ENCODE data around the gene PSMB7.
A peak's percentile ranks its signal among the peaks of the same experiment; 100 is the strongest.

Gene PSMB7

DNA sequence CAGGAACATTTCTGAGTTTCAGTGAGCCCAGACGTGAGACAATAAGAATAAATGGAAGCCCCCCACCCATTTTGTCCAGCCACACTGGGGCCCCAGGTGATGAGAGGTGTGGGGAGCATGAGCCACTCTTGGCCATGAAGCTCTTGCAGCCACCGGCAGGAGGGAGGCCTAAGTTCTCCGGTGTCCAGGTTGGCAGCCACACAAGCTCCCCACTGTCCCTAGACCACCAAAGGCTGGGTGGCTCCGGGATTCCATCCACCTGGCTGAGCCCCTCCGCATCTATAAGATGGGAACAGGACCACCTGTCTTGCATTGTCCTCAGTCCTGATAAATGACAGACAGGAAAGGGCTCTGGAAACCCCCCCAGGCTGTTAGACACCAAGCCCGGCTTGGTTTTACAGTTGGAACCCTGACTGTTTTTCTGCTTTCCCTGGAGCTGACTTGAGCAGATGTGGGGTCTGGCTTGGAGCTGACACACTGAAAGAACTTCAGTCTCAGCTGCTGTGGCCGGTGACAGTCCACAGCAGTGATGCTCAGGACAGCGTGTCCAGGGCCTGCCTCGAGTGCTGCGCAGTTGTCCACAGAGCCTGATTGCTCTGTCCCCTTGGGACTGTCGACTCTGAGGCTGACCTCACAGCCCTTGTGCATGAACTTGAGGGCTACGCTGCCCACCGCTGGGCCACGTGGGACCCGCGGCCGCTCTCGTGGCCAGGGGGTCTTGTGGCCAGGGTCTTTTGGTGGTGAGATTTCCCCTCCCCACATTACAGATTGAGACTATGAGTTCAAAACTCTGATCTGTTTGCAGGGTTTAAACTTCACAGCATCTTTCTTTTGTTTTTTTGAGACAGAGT, 74.8 kb downstream of the PSMB7 start:
- in situ Hi-C loops (cut with MboI; ENCODE audit: low pct_unique_long_range_greater_than_20kb, low sequenced_read_pairs), result no loop called here
- no peak for DNase-seq

DNA sequence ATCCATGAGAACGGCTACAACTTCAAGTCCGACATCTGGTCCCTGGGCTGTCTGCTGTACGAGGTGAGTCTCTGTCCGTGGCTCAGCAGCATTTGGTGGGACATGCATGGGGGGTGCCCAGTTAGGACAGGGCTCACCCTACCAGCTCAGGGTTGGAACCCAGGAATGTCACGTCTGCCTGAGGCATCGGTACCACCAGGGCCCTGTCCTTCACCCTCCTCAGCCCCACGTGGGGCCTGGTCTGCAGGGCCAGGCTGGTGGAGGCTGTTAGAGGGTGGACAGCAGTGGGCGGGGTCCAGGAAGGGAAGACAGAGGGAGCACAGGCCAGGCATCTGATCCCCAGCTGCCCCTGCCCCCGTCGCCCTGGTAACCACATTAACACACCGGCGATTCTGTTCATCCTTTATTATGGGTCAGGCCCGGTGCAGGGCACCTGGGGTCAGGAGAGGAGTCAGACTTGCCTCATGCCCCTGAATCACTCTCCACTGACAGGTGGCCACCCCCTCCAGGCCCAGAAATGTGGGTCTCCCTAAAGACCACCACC, 75.6 kb downstream of the PSMB7 start:
- in situ Hi-C loops (cut with MboI; ENCODE audit: low pct_unique_long_range_greater_than_20kb, low sequenced_read_pairs), result no loop called here
- DNase-seq, result no peak

DNA sequence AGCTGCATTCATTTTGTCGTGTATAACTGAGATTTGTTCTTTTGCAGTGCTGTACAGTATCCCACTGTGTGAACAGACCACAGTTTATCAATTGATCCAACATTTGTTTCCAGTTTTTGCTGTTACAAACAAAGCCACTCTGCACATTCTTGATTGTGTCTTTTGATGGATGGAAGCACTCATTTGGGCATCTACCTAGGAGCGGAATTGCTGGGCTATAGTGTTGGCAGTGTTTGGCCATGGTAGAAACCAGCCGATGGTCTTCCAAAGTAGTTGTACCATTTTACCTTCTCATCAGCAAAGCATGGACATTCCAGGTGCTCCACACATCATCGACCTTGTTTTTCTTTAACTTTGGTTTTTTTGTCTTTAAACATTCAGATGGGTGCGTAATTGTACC, 77.7 kb downstream of the PSMB7 start:
- no peak for DNase-seq
- in situ Hi-C loops (cut with MboI; ENCODE audit: low pct_unique_long_range_greater_than_20kb, low sequenced_read_pairs), result no loop called here

DNA sequence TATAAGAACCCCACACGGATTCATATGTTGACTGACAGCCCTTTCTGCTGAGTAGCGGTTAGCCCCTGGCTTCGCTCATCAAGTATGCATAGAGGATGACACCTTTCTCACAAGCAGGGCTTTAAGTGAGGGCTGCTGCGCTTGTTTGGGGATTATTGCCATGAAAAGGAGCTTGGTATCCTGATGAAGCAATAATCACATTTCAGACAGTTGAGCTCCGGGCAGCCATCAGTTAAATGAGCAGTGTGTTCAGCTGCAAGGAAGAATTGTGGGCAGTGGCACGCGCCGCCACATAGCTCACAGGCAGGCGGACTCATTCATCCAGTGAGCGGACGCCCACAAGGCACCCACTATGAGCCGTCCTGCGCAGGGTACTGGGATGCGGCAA, 79.9 kb downstream of the PSMB7 start:
- DNase-seq, result no peak
- in situ Hi-C loops (cut with MboI; ENCODE audit: low pct_unique_long_range_greater_than_20kb, low sequenced_read_pairs), result no loop called here

DNA sequence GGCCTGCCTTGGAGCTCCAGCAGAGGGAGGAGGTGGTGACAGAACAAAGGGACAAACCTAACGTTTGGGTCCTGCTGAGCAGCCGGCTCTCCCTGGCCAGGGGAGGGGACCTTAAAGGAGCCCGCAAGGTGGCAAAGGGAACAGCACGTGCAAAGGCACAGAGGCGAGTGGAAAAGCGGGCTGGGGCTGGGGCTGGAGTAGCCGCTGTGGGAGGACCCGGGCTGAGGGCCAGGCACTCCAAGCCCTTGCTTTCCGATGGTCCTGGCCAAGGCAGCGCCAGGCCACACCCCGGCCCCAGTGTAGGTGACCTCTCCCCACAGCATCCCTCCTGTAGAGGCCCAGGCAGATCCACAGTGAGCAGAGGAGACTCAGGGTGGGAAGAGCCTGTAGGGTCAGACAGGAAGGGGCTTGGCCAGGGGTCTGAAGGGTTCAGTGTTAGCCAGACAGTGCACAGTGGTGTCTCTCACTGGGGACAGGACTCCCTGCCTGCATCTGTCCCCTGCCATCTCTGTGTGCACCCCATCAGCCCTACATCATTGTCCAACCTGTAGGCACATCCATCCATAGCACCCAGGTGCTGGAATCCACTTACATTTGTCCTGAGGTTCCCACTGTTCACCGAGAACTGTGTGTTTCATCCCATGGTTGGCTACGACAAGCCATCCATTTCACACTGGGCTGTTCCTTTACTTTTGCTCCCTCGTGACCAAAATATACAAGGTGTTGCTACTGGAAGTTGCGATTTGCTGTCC, 80.5 kb downstream of the PSMB7 start:
- DNase-seq, result no peak
- in situ Hi-C loops (cut with MboI; ENCODE audit: low pct_unique_long_range_greater_than_20kb, low sequenced_read_pairs), result no loop called here

DNA sequence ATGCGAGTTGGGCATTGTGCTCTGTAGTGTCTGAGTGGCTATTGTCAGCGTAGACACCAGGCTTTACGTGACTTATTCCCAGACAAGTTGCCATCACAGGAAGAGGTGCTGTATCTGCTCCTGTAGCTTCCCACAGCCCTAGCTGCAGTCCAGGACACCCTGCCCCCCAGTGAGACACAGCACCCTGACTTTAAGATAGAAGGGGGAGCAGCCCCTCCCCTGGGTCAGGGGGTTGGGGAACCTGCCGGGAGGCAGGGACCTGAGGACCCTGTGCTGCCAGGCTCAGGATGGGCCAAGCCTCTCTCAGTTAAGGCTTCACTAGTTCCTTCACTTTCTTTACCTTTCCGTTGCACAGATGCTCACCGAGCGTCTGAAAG, 82.1 kb downstream of the PSMB7 start:
- in situ Hi-C loops (cut with MboI; ENCODE audit: low pct_unique_long_range_greater_than_20kb, low sequenced_read_pairs), result no loop called here
- DNase-seq, result no peak

DNA sequence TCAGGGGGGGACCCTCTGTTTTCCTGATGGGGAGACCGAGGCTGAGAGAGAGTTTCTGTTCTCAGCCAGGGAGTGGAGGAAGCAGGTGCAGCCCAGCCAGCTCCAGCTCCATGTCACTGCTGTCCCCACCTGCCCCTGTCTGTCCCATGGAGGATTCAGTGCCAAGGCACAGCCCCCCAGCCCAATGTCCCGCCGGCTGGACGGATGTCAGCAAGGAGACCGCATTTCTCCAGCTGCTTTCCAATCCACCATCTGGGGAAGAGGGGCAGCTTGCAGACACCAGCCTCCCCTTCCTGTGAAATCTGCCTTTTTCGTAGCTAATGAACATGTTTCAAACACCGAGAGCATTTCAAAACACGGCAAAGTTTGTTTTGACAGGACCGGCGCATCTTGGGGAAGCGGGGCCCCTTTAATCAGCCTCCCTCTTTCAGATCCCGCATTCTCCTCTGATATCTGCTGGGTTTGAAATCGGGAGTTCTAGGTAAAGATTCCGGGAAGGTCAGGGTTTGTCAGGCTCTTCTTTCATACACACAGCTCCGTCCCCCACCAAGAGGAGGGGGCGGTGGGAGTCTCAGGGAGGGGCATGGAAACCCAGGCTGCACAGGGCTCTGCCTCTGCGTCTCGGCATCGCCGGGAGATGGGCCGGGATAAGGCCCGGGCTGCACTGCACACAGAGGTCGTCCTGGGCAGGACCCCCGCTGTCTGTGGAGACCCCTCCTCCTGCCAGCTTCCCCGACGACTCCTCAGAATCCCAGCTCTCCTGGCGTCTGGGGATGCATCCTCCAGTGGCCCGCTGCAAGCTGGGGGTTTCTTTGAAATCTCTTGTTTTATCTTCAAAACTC, 82.7 kb downstream of the PSMB7 start:
- DNase-seq, result no peak
- in situ Hi-C loops (cut with MboI; ENCODE audit: low pct_unique_long_range_greater_than_20kb, low sequenced_read_pairs), result no loop called here

DNA sequence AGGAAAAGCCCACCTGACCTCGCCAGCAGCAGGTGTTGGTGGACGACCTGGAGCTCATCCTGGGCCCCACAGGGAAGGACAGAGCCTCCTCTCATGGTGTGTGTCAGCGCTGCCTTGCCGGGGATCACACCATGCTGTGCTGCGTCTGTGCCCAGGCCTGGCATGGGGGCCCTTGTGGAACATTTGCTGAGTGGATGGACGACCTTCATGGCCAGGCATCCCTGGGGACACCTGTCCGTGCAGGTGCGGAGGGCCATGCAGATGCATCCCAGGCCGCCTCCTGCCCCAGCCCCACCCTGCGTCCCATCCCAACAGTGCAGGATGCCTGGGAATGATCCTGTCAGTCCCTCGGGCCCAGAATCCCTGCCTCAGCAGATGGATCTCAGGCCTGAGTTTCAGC, 83.7 kb downstream of the PSMB7 start:
- DNase-seq, result no peak
- in situ Hi-C loops (cut with MboI; ENCODE audit: low pct_unique_long_range_greater_than_20kb, low sequenced_read_pairs), result no loop called here

DNA sequence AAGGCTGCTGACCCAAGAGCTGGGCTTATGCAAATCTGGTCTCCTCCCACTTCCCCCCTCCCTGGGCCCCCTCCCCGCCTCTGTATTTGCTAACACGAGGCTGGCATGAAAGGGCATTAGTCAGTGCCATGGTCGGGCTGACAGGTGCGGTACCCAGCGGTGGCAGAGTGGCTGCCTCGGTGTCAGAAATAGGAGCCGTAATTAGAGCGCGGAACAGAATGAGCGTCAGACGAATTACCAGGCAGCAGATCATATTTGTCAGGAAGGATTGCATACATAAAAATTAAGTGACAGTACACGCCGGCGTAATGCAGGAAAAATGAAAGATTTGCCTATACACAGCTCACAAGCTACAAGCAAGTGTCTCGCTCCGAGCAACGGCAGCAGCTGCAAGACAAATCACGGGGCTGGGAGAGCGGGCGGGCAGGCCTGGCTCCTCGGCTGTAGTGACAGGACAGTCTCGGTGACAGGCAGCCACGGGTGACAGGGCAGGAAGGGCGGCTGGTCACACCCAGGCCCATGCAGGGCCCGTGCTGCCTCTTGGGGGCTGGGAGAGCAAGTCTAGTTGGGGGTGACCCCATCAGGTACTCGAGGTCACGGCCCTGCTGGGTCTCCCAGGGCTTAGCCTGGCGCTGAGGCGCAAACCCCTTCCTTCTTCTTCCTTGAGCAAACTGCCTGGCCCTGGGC, 85.1 kb downstream of the PSMB7 start:
- no peak for DNase-seq
- in situ Hi-C loops (cut with MboI; ENCODE audit: low pct_unique_long_range_greater_than_20kb, low sequenced_read_pairs), result no loop called here

DNA sequence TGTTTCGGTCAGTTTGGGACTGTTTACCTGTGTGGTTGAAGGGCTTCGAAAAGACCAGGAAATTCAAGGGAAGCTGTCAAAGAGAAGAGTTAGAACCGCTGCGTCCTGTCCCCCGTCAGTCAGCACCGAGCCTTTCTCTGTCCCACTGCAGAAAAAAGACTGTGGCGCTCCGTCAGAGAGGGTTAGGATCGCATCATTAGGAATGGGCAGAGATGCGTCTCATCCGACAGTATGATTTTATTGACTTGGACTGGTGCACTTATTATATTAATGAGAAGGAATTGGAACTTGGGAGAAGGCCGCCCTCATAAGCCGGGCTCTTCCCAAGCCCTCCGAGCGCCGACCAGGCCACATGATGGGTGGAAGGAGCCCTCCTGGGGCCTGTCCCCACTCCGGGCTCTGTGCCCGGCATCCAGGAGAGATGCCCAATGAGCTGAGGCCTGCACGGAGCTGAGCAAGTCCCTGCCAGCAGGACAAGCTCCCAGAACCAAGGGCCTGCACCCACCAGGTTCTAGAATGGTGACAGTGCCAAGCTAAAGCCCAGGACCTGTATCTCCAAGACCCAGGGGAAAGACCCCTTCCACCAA, 85.9 kb downstream of the PSMB7 start:
- DNase-seq, result no peak
- in situ Hi-C loops (cut with MboI; ENCODE audit: low pct_unique_long_range_greater_than_20kb, low sequenced_read_pairs), result no loop called here

DNA sequence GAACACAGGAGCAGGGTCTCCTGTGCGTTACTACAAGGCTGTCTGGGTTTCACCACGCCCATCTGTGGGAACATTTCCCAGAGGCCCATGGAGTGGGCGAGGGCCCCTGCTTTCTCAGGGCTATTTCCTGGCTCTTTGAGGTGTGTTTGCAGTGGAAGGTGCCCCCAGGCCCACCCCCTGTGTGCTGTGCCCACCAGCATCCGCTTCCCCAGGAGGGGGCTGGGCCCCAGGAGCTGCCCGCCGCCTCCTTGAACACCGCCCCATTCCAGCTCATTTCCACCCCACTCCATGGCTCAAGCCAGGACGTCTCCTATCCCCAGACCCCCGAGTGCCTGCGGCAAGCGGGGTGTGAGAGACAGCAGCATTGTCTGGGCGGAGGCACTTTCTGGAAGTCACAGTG, 87.0 kb downstream of the PSMB7 start:
- in situ Hi-C loops (cut with MboI; ENCODE audit: low pct_unique_long_range_greater_than_20kb, low sequenced_read_pairs), result no loop called here
- DNase-seq, result no peak

DNA sequence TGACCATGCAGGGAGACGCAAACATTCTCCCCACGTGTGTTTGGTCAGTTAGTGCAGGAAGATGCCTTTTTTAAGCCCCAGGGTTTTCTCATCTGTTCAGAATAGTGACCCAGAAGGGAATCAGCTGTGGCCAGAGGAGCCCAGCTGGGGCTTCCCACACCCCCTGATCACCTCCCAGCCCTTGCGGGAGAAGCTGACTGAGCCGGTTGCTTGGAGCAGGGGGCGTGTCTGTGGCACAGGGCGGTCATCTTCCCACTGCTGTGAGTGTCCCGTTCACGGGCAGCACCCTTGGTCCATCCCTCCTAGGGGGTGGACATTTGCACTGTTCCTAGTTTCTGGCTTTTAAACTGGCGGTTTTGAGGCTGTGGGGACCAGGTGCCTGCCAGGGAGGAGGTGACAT, 87.8 kb downstream of the PSMB7 start:
- in situ Hi-C loops (cut with MboI; ENCODE audit: low pct_unique_long_range_greater_than_20kb, low sequenced_read_pairs), result no loop called here
- no peak for DNase-seq

DNA sequence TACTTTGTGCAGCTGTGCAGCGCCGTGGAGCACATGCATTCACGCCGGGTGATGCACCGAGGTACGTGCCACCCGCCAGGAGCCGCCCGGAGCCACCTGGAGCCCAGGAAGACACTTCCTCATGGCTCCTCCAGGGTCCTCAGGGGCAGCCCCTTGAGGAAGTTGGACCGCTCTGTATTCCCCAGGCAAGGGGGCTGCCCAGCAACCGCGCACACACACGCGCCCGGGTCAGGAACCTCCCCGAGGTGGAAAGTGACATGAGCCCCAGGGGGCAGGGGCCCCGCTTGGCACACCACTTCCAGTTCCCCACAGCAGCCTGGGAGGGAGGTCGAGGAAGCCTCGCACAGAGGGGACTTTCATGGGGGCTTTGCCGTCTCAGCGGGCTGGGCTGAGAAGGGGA, 88.9 kb downstream of the PSMB7 start:
- DNase-seq, result no peak
- in situ Hi-C loops (cut with MboI; ENCODE audit: low pct_unique_long_range_greater_than_20kb, low sequenced_read_pairs), result no loop called here

DNA sequence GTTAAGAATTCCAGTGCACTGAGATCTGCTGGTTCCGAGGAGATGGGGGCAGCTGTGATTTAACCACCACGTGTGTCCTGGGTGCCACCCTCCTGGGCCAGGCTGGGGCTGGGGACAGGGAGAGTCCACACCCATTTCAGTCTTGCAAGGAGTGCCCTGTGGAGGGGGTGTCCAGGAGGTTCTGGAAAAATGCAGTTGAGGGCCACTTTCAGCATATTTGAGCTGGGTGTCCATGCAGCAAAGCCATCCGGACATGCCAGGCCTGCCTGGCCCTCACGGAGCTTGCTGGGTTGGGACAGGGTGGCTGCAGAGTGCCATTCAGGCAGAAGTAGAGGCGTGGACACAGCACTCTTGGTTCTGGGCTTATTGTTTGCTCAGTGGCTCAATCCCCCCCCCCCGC, 89.4 kb downstream of the PSMB7 start:
- in situ Hi-C loops (cut with MboI; ENCODE audit: low pct_unique_long_range_greater_than_20kb, low sequenced_read_pairs), result no loop called here
- DNase-seq, result no peak

DNA sequence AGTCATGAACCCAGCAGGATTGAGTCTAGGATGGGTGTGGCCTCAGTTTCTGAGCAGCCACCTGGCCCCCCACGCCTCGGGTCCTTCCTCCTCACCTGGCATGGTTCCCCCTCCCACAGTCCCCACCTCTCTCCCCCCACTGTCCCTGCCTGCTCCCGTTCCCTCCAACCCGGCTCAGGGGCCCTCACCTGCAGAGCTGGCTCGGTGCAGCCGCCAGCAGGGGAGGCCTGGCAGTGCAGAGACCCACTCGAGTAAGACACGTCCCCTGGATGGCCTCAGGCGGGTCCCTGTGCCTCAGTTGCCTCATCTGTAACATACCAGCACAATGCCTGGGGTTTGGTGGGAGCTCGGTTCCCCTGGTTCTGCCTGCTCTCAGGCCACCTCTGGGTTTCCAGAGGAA, 91.3 kb downstream of the PSMB7 start:
- no peak for DNase-seq
- in situ Hi-C loops (cut with MboI; ENCODE audit: low pct_unique_long_range_greater_than_20kb, low sequenced_read_pairs), result no loop called here

DNA sequence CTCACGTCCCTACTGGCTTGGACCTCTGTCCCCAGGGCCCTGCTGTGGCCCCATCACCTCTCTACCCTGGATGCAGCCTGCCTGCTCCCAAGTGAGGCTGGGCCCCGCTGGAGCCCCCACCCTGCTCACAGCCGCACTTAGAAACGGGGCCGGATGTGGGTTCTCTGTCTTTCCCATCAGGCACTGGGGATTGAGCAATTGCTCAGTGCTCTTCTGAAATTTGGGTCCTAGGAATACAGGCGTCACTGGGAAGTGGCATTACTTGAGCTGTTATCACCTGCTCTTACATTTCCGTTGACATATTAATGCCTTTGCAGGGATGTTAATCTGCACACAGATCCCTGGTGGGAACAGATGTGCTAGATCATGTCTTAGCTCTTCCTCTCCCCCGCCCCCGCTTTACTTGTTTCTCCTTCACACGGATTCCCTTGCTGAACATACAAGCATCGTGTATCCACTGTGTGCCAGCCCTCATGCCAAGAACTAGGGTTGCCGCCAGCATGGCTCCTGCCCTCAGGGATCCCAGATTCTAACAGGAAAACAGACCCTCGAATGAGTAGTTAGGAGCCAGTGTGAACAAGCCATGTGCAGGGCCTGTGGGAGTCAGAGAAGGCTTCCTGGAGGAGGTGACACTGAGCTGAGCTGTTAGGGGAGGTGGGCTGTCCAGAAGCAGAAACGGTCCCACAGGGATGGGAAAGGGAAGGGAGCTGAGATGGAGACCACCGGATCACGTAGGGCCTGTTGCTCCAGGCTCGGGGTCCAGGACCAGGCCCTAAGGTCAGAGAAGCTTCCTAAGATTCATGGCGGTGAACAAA, 92.4 kb downstream of the PSMB7 start:
- in situ Hi-C loops (cut with MboI; ENCODE audit: low pct_unique_long_range_greater_than_20kb, low sequenced_read_pairs), result no loop called here
- peak; percentile 12 for DNase-seq

DNA sequence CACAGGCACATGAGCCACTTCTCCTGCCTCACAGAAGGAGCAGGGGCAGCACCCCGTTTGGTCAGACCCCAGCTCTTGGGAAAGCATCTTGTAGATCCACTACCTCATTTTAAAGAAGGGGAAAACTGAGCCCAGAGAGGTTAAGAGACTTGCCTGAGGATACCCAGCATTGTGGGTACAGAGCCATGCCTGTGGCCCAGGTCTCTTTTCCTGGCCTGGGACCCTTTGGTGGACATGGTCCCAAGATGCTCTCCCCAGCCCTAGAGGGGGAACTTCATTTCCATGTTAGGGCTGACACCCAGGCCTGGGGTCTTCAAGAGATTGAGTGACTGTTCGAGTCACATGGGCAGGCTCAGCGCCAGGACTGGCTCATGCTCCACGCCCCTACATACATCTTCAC, 93.3 kb downstream of the PSMB7 start:
- in situ Hi-C loops (cut with MboI; ENCODE audit: low pct_unique_long_range_greater_than_20kb, low sequenced_read_pairs), result no loop called here
- DNase-seq, result no peak

DNA sequence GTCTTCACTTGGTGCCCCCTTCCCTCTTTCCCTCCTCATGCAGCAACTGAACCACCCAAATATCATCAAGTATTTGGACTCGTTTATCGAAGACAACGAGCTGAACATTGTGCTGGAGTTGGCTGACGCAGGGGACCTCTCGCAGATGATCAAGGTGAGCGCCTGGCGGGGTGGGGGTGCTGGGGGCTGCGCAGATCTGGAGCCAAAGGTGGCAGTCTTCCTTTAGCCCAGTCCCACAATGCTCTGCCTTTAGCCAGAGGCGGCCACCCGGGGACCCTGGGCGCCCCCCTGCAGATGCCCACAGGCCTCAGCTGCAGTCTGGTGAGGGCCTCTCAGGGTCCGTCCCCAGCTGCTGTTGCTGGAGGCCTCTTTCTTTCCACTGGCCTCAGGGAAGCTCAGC, 93.8 kb downstream of the PSMB7 start:
- in situ Hi-C loops (cut with MboI; ENCODE audit: low pct_unique_long_range_greater_than_20kb, low sequenced_read_pairs), result no loop called here
- no peak for DNase-seq

Measured in KBM-7 (cell line).